Breast epithelium (tissue), 4 donors: ENCODE results near the gene KCNJ3. TPM values are rescaled to one million over a fixed set of nuclear protein-coding genes. Genes with fewer than 3 reads are reported as not detected.

Source experiments
- DNase-seq, 2 donors: peaks; one replicate each; pipeline ENCODE4 v3.0.0-alpha.2; 2019; ENCODE audit warnings: low spot score in 2 of 2
- H3K27ac ChIP-seq, 2 donors: fragments of 200-600 bp; sonication (generic) in 1 of 2; one replicate each; pipeline ENCODE4 v1.5.1; 2016 to 2019; ENCODE audit warnings: mild to moderate bottlenecking in 1 of 2
- H3K27me3 ChIP-seq, 2 donors: fragments of 200-600 bp; sonication (generic) in 1 of 2; one replicate each; pipeline versions ENCODE4 v1.5.1 to v1.6.0; 2017 to 2019; ENCODE audit warnings: control low read depth in 1 of 2, mild to moderate bottlenecking in 1 of 2
- H3K36me3 ChIP-seq: fragments of 200-600 bp; one replicate; pipeline ENCODE4 v1.5.1; 2019
- H3K4me1 ChIP-seq, 2 donors: fragments of 200-600 bp; sonication (generic); one replicate each; pipeline ENCODE4 v1.5.1; 2016 to 2019; ENCODE audit warnings: control low read depth in 1 of 2
- H3K4me3 ChIP-seq, 3 donors: fragments of 200-600 bp; sonication (generic); 1 replicate in 2 of 3; 2 replicates in 1 of 3; pipeline ENCODE4 v1.5.1; 2016 to 2019; ENCODE audit warnings: mild to moderate bottlenecking in 3 of 3, moderate library complexity in 2 of 3
- H3K9me3 ChIP-seq, 2 donors: fragments of 200-600 bp; sonication (generic) in 1 of 2; one replicate each; pipeline ENCODE4 v1.5.1; 2016 to 2019; ENCODE audit warnings: control low read depth in 1 of 2
- CTCF ChIP-seq, 3 donors: fragments of 450-650 bp; IDR thresholded peaks; one replicate each; pipeline ENCODE4 v1.5.1; 2016 to 2017; ENCODE audit warnings: antibody characterized with exemption in 3 of 3, mild to moderate bottlenecking in 3 of 3, moderate library complexity in 3 of 3
- POLR2A ChIP-seq: fragments of 450-650 bp; IDR thresholded peaks from one replicate; pipeline ENCODE4 v1.6.1; 2016; ENCODE audit warnings: antibody characterized with exemption, mild to moderate bottlenecking, moderate library complexity
- POLR2AphosphoS5 ChIP-seq, 3 donors: sonication (generic); formaldehyde crosslinking; IDR thresholded peaks; one replicate each; pipeline ENCODE4 v1.6.1; 2017; ENCODE audit warnings: antibody characterized with exemption in 3 of 3
- intact Hi-C: fragments of 100-400 bp; cut with DNase I; formaldehyde crosslinking; loops from one replicate; pipeline ENCODE4 v1.15.1; 2023; ENCODE audit warnings: low total_unique reads
- total RNA-seq, 3 donors: library from RNA; depleted of rRNA; stranded (reverse); fragments of >200 nt; gene quantifications; one replicate each; pipeline ENCODE4 v1.1.0, GENCODE V29; 2016

KCNJ3 gene
- total RNA-seq, 3 donors from 2014 or later: under 0.01 to 1.6 (median under 0.01) TPM

- no peaks in the 10 kb centered on the region for H3K4me1 ChIP-seq
- no peaks in the 10 kb centered on the region for H3K36me3 ChIP-seq
- no peak for DNase-seq
- no peaks in the 10 kb centered on the region for H3K9me3 ChIP-seq
- H3K27ac ChIP-seq: no peak overlapping the region
- no peaks in the 10 kb centered on the region for H3K27me3 ChIP-seq
- intact Hi-C loops: no loop called here
- TF ChIP-seq CTCF (IDR thresholded peaks at IDR 0.05): no peak
- no peak for TF ChIP-seq POLR2A
- TF ChIP-seq POLR2AphosphoS5 (IDR thresholded peaks at IDR 0.05): no peak
- no peak overlapping the region for H3K4me3 ChIP-seq
These were observed 199.8 kb downstream of the KCNJ3 start for GRCh38 chr2:154898269-154898668.

GRCh38 chr2:154901063-154901462 lies 202.6 kb downstream of the KCNJ3 start:
- H3K36me3 ChIP-seq: no peaks in the 10 kb centered on the region
- no peak overlapping the region for H3K4me3 ChIP-seq
- H3K27me3 ChIP-seq: no peaks in the 10 kb centered on the region
- H3K27ac ChIP-seq: no peak overlapping the region
- intact Hi-C loops: no loop called here
- no peak for DNase-seq
- no peaks in the 10 kb centered on the region for H3K4me1 ChIP-seq
- TF ChIP-seq CTCF (IDR thresholded peaks at IDR 0.05): no peak
- no peak for TF ChIP-seq POLR2AphosphoS5 (IDR thresholded peaks at IDR 0.05)
- TF ChIP-seq POLR2A: no peak
- no peaks in the 10 kb centered on the region for H3K9me3 ChIP-seq
